Mesenchymal stem cell (in vitro differentiated cells and primary cell): ENCODE data around the gene ACTBL2.

ENCODE experiments used
- DNase-seq: peaks from one replicate; pipeline ENCODE4 v3.0.0-alpha.2; 2013
- H2AFZ ChIP-seq: one replicate; pipeline ENCODE4 v1.6.1; 2013; ENCODE audit warnings: low read depth, mild to moderate bottlenecking, control low read depth, inconsistent platforms, low read length, moderate library complexity
- H2AK5ac ChIP-seq: 2 replicates; pipeline ENCODE4 v1.6.1; 2013; ENCODE audit warnings: low read length, moderate library complexity, mild to moderate bottlenecking, inconsistent platforms; ENCODE audit not compliant: severe bottlenecking
- H2BK120ac ChIP-seq: one replicate; pipeline ENCODE4 v1.6.1; 2013; ENCODE audit warnings: low read depth, mild to moderate bottlenecking, inconsistent platforms, low read length, moderate library complexity
- H2BK12ac ChIP-seq, 2 experiments: one replicate each; pipeline ENCODE4 v1.6.1; 2013; ENCODE audit warnings: inconsistent platforms in 2 of 2, low read length in 2 of 2, mild to moderate bottlenecking in 2 of 2, moderate library complexity in 2 of 2, control low read depth in 1 of 2
- H2BK15ac ChIP-seq: one replicate; pipeline ENCODE4 v1.6.1; 2013; ENCODE audit warnings: mild to moderate bottlenecking, low read depth, inconsistent platforms; ENCODE audit not compliant: poor library complexity, severe bottlenecking
- H2BK5ac ChIP-seq: 2 replicates; pipeline ENCODE4 v1.6.1; 2013; ENCODE audit warnings: low read depth, mild to moderate bottlenecking, low read length, control low read depth, inconsistent platforms; ENCODE audit not compliant: poor library complexity, severe bottlenecking
- H3K14ac ChIP-seq, 2 experiments: one replicate each; pipeline ENCODE4 v1.6.1; 2013; ENCODE audit warnings: inconsistent platforms in 2 of 2, low read length in 2 of 2, control low read depth in 1 of 2, mild to moderate bottlenecking in 1 of 2, moderate library complexity in 1 of 2
- H3K18ac ChIP-seq, 2 experiments: one replicate each; pipeline ENCODE4 v1.6.1; 2013; ENCODE audit warnings: inconsistent platforms in 2 of 2, low read length in 2 of 2, control low read depth in 1 of 2, low read depth in 1 of 2, mild to moderate bottlenecking in 1 of 2
- H3K23ac ChIP-seq, 2 experiments: one replicate each; pipeline ENCODE4 v1.6.1; 2013; ENCODE audit warnings: inconsistent platforms in 2 of 2, low read length in 2 of 2, mild to moderate bottlenecking in 2 of 2, moderate library complexity in 2 of 2, control low read depth in 1 of 2
- H3K27ac ChIP-seq: 2 replicates; pipeline ENCODE4 v1.5.1; 2013; ENCODE audit warnings: mild to moderate bottlenecking, moderate library complexity, low read length, control low read depth, inconsistent platforms; ENCODE audit not compliant: poor library complexity, severe bottlenecking
- H3K27me3 ChIP-seq, 2 experiments: 2 replicates each; pipeline versions ENCODE4 v1.6.1 to v1.7.0; 2013; ENCODE audit warnings: low read length in 2 of 2, mild to moderate bottlenecking in 2 of 2, moderate library complexity in 2 of 2, control low read depth in 1 of 2, inconsistent platforms in 1 of 2; ENCODE audit not compliant: control insufficient read depth in 1 of 2, insufficient read depth in 1 of 2
- H3K36me3 ChIP-seq, 2 experiments: 2 replicates each; pipeline versions ENCODE4 v1.6.1 to v1.7.0; 2013; ENCODE audit warnings: low read length in 2 of 2, control low read depth in 1 of 2, inconsistent platforms in 1 of 2, low read depth in 1 of 2, mild to moderate bottlenecking in 1 of 2; ENCODE audit not compliant: insufficient read depth in 2 of 2, control insufficient read depth in 1 of 2
- H3K4ac ChIP-seq, 2 experiments: one replicate each; pipeline ENCODE4 v1.6.1; 2013; ENCODE audit warnings: inconsistent platforms in 2 of 2, low read length in 2 of 2, mild to moderate bottlenecking in 2 of 2, moderate library complexity in 2 of 2, control low read depth in 1 of 2, low read depth in 1 of 2
- H3K4me1 ChIP-seq: 2 replicates; pipeline ENCODE4 v1.6.1; 2013; ENCODE audit warnings: low read depth, low read length, control low read depth; ENCODE audit not compliant: control insufficient read depth, insufficient read depth
- H3K4me2 ChIP-seq: 2 replicates; pipeline ENCODE4 v1.6.1; 2013; ENCODE audit warnings: low read length, mild to moderate bottlenecking, inconsistent platforms; ENCODE audit not compliant: poor library complexity, severe bottlenecking
- H3K4me3 ChIP-seq, 2 experiments: 2 replicates each; pipeline versions ENCODE4 v1.5.1 to v1.7.0; 2013; ENCODE audit warnings: low read length in 2 of 2, mild to moderate bottlenecking in 2 of 2, control low read depth in 1 of 2, low read depth in 1 of 2; ENCODE audit not compliant: insufficient read depth in 1 of 2
- H3K79me1 ChIP-seq: replicated peaks from 2 replicates; pipeline ENCODE4 v1.6.1; 2013; ENCODE audit warnings: mild to moderate bottlenecking, control low read depth, low read length, inconsistent platforms; ENCODE audit not compliant: poor library complexity, severe bottlenecking
- H3K9ac ChIP-seq: 2 replicates; pipeline ENCODE4 v1.7.0; 2013; ENCODE audit warnings: mild to moderate bottlenecking, low read length, moderate library complexity
- H3K9me3 ChIP-seq: 2 replicates; pipeline ENCODE4 v1.7.0; 2013; ENCODE audit warnings: mild to moderate bottlenecking, low read length; ENCODE audit not compliant: control insufficient read depth
- H4K8ac ChIP-seq: one replicate; pipeline ENCODE4 v1.6.1; 2013; ENCODE audit warnings: inconsistent platforms, mild to moderate bottlenecking, low read length, moderate library complexity
- H4K91ac ChIP-seq: one replicate; pipeline ENCODE4 v1.6.1; 2013; ENCODE audit warnings: mild to moderate bottlenecking, low read length, inconsistent platforms
- WGBS: methylation state at CpG from one replicate; pipeline ENCODE4 v1.1.7; 2013; ENCODE audit warnings: mixed read lengths; 5-methylcytosine and 5-hydroxymethylcytosine counted together

Gene ACTBL2

DNA sequence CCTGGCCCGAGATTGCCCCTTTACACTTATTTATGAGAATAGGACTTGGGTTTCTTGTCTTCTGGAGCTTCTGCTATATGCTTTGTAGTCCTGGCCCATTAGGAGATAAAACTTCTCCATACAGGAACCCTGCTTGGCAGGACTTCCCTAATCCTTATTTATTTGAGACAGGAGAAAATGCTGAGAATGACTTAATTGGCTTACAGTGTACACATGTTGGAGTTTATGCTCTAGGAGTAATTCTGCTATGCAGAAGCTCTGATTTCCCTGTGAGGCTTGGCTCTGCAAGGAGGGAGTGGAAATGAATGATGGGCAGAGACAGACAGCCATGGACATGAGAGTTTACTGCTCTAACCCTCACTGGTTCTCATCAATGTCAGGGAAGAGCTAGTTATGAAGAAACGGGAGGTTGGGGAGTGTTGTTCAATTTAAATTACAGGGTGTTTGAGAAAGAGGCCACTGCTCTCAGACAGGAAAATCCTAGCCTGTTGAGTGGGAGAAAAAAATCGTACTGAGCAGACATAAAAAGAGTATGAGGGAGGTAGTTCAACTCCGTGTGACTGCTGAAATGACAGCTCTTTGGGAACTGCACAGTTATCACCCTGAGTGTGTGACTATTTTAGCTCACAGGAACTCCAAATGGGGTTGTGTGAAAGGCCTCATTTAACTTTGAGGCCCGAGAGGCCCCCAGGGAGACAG is 37.5 kb downstream of the ACTBL2 start:
- Histone ChIP-seq H3K27me3 (no peaks in the 10 kb centered on the region), H3K4me1 (peaks cover 11% of the 10 kb centered on the region), H2BK5ac (no peak overlapping the region), H2BK12ac (peak overlapping the region; percentile 86 to 88), H3K23ac (no peak overlapping the region), H3K27ac (no peak overlapping the region), H3K36me3 (no peaks in the 10 kb centered on the region), H3K4me2 (no peak overlapping the region), H2AK5ac (no peak overlapping the region), H3K9ac (no peak overlapping the region), H3K18ac (peak overlapping the region; percentile 23 to 85), H2BK15ac (no peak overlapping the region), H2BK120ac (peak overlapping the region; percentile 71), H4K8ac (peak overlapping the region; percentile 33), H3K79me1 (no peaks in the 10 kb centered on the region), H3K14ac (no peak overlapping the region), H3K4me3 (no peak overlapping the region), H4K91ac (peak overlapping the region; percentile 97), H3K4ac (peak overlapping the region; percentile 35 to 79), H2AFZ (no peak overlapping the region), H3K9me3 (no peaks in the 10 kb centered on the region)
- DNase-seq = peak; percentile 71
- 11% methylated on average over 4 of the region's 5 CpGs for WGBS

DNA sequence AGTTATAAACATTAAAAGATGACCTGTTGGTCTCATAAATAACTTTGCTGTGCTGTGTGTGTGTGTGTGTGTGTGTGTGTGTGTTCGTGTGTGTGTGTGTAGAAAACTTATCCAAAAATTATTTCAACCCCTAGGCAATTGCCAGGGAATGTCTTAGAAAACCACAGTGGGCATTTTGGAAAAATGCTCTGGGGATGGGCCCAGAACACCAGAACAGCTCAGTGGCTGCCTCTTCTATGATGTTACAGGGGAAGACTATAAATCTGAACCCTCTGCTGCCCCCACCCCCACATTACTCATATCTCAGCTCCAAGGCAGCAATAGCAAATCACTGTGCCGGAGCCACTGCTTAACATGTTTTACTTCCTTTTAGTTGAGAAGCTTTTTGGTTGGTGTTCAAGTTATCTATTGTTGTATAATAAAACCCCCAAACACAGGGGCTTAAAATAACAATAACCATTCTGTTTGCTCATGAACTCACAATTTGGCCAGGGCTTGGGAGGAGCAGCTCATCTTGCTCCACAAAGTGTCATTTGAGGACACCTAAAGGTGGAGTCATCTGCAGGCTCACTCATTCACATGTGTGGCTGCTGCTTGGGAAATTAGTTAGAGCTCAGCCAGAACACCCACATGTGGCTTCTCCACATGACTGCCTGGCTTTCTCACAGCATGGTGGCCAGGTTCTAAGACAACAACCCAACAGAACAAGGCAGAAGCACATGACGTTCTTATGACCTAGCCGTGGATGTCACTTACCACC is 40.4 kb downstream of the ACTBL2 start:
- H3K27ac ChIP-seq = peak overlapping the region; percentile 54
- H3K27me3 ChIP-seq = no peaks in the 10 kb centered on the region
- H3K4me1 ChIP-seq = peaks cover 11% of the 10 kb centered on the region
- peak overlapping the region; percentile 81 to 95 for H3K18ac ChIP-seq
- no peak overlapping the region for H2BK15ac ChIP-seq
- peak overlapping the region in 1 of 2 experiments; percentile 39 for H3K4me3 ChIP-seq
- no peaks in the 10 kb centered on the region for H3K36me3 ChIP-seq
- H3K9me3 ChIP-seq = no peaks in the 10 kb centered on the region
- peak overlapping the region; percentile 68 for H3K9ac ChIP-seq
- H4K91ac ChIP-seq = peak overlapping the region; percentile 71
- no peak overlapping the region for H2AFZ ChIP-seq
- no peak overlapping the region for H3K4me2 ChIP-seq
- H3K14ac ChIP-seq = no peak overlapping the region
- peak; percentile 79 for DNase-seq
- peak overlapping the region; percentile 62 to 88 for H3K4ac ChIP-seq
- no peak overlapping the region for H2BK5ac ChIP-seq
- H2BK12ac ChIP-seq = peak overlapping the region; percentile 90 to 95
- no peak overlapping the region for H2AK5ac ChIP-seq
- H2BK120ac ChIP-seq = peak overlapping the region; percentile 99
- H4K8ac ChIP-seq = peak overlapping the region; percentile 74
- H3K79me1 ChIP-seq = no peaks in the 10 kb centered on the region
- 89% methylated on average over 2 of the region's 4 CpGs for WGBS
- no peak overlapping the region for H3K23ac ChIP-seq

DNA sequence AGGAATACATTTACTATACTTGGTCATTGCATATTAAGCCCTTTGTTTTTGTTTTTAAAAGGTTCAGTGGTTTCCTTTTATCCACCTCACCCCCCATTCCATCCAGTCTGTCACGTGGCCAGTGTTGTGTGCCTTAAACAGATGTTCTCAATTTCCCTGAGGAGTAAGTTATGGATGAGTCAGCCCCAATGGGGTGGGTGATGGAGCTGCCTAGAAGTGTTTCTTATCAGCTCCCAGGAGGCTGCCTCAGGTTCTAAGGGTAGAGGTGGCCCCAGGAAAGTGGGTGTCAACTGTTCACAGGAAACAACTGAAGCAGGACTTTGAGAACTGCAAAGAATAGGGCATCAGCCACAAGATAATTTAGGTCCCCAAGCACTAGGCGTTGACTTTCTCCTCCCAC is 41.1 kb downstream of the ACTBL2 start:
- no peak overlapping the region for H3K14ac ChIP-seq
- H2BK12ac ChIP-seq = peak overlapping the region; percentile 100
- peak overlapping the region in 1 of 2 experiments; percentile 39 for H3K4me3 ChIP-seq
- H2AFZ ChIP-seq = no peak overlapping the region
- H3K27me3 ChIP-seq = no peaks in the 10 kb centered on the region
- peak overlapping the region; percentile 54 for H3K27ac ChIP-seq
- no peak overlapping the region for H2AK5ac ChIP-seq
- H2BK5ac ChIP-seq = no peak overlapping the region
- peak overlapping the region; percentile 69 for H4K8ac ChIP-seq
- DNase-seq = peak; percentile 89
- peak overlapping the region; percentile 38 for H2BK15ac ChIP-seq
- 5% methylated on average over 2 of the region's 2 CpGs for WGBS
- no peak overlapping the region for H3K23ac ChIP-seq
- H3K4me2 ChIP-seq = no peak overlapping the region
- peaks cover 11% of the 10 kb centered on the region for H3K4me1 ChIP-seq
- no peaks in the 10 kb centered on the region for H3K9me3 ChIP-seq
- peak overlapping the region; percentile 99 for H2BK120ac ChIP-seq
- peak overlapping the region; percentile 97 to 100 for H3K18ac ChIP-seq
- H4K91ac ChIP-seq = peak overlapping the region; percentile 55
- no peaks in the 10 kb centered on the region for H3K36me3 ChIP-seq
- H3K9ac ChIP-seq = peak overlapping the region; percentile 68
- no peaks in the 10 kb centered on the region for H3K79me1 ChIP-seq
- peak overlapping the region in 1 of 2 experiments; percentile 100 for H3K4ac ChIP-seq

DNA sequence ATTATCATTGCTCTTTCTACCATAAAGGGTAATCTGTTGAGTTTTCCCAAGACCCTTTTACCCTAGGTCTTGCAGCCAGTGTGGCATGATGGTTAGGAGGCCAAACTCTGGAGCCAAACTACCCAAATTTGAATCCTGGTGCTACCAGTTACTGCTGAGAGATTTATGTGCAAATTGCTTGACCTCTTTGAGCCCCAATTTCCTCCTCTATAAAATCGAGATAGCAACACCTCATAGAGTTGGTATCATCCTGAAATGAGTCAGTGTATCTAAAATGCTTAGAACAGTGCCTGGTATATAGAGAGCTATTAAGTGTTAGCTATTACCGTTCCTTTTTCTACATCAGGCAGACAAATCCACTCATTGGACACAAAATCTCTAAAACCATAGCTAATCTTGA is 43.0 kb downstream of the ACTBL2 start:
- H3K14ac ChIP-seq = no peak overlapping the region
- H2BK12ac ChIP-seq = peak overlapping the region; percentile 29 to 80
- H3K9me3 ChIP-seq = no peaks in the 10 kb centered on the region
- no peak overlapping the region for H2BK120ac ChIP-seq
- H3K27me3 ChIP-seq = no peaks in the 10 kb centered on the region
- no peak overlapping the region for H3K9ac ChIP-seq
- peak overlapping the region; percentile 43 for H4K91ac ChIP-seq
- H3K4ac ChIP-seq = no peak overlapping the region
- no peak overlapping the region for H4K8ac ChIP-seq
- peaks cover 12% of the 10 kb centered on the region for H3K4me1 ChIP-seq
- no peak overlapping the region for H3K23ac ChIP-seq
- no peaks in the 10 kb centered on the region for H3K79me1 ChIP-seq
- no peak overlapping the region for H2AFZ ChIP-seq
- no peak overlapping the region for H2BK15ac ChIP-seq
- peak overlapping the region; percentile 50 to 68 for H3K18ac ChIP-seq
- DNase-seq = no peak
- H3K4me2 ChIP-seq = no peak overlapping the region
- WGBS = 57% methylated on average over 1 of the region's 2 CpGs
- no peak overlapping the region for H2BK5ac ChIP-seq
- H2AK5ac ChIP-seq = no peak overlapping the region
- H3K36me3 ChIP-seq = no peaks in the 10 kb centered on the region
- no peak overlapping the region for H3K27ac ChIP-seq
- no peak overlapping the region for H3K4me3 ChIP-seq
